ENCODE data around the gene HELZ.

Gene HELZ

GRCh38 chr17:67224736-67225135 is 20.3 kb downstream of the HELZ start:
- Histone ChIP-seq H3K27me3 (ENCODE audit: insufficient read depth, insufficient read length) (no peaks in the 10 kb centered on the region), H3K9ac (ENCODE audit: insufficient read length, low read depth) (no peak overlapping the region), H3K9me3 (ENCODE audit: insufficient read depth, low read length) (0 out of 2 replicates have a peak, but pooled peaks cover 6% of the 10 kb centered on the region), H3K4me1 (ENCODE audit: insufficient read depth, insufficient read length) (no peaks in the 10 kb centered on the region), H3K4me3 (ENCODE audit: insufficient read length, low read depth) (no peak overlapping the region), H3K36me3 (ENCODE audit: insufficient read depth, insufficient read length, low read length) (peaks cover 18% of the 10 kb centered on the region)
- no peak for TF ChIP-seq SUZ12 (IDR thresholded peaks at IDR 0.05; ENCODE audit: extremely low read depth, insufficient read depth, insufficient read length)
- no peak for TF ChIP-seq YY1 (IDR thresholded peaks at IDR 0.05; ENCODE audit: insufficient read depth, insufficient read length)
- no peak for TF ChIP-seq ZNF274 (IDR thresholded peaks at IDR 0.05; ENCODE audit: low read depth, low read length)
- no peak for DNase-seq (ENCODE audit: low read depth, low spot score)

- DNase-seq (ENCODE audit: low read depth, low spot score): no peak
- Histone ChIP-seq H3K9me3 (ENCODE audit: insufficient read depth, low read length) (0 out of 2 replicates have a peak, but pooled peaks cover 6% of the 10 kb centered on the region), H3K36me3 (ENCODE audit: insufficient read depth, insufficient read length, low read length) (peaks cover 15% of the 10 kb centered on the region)
Measured at GRCh38 chr17:67223924-67224323, 21.1 kb downstream of the HELZ start.

GRCh38 chr17:67221062-67221998 is 23.7 kb downstream of the HELZ start:
- Histone ChIP-seq H3K9ac (ENCODE audit: insufficient read length, low read depth) (no peak overlapping the region), H3K4me1 (ENCODE audit: insufficient read depth, insufficient read length) (no peaks in the 10 kb centered on the region), H3K36me3 (ENCODE audit: insufficient read depth, insufficient read length, low read length) (peaks cover 31% of the 10 kb centered on the region), H3K9me3 (ENCODE audit: insufficient read depth, low read length) (0 out of 2 replicates have a peak, but pooled peaks cover 6% of the 10 kb centered on the region), H3K27me3 (ENCODE audit: insufficient read depth, insufficient read length) (no peaks in the 10 kb centered on the region), H3K4me3 (ENCODE audit: insufficient read length, low read depth) (no peak overlapping the region)
- no peak for DNase-seq (ENCODE audit: low read depth, low spot score)
- TF ChIP-seq ZNF274 (IDR thresholded peaks at IDR 0.05; ENCODE audit: low read depth, low read length) (no peak), YY1 (IDR thresholded peaks at IDR 0.05; ENCODE audit: insufficient read depth, insufficient read length) (no peak), SUZ12 (IDR thresholded peaks at IDR 0.05; ENCODE audit: extremely low read depth, insufficient read depth, insufficient read length) (no peak)

More at GRCh38 chr17:67223924-67224323, 21.1 kb downstream of the HELZ start:
- TF ChIP-seq YY1 (IDR thresholded peaks at IDR 0.05; ENCODE audit: insufficient read depth, insufficient read length) (no peak), ZNF274 (IDR thresholded peaks at IDR 0.05; ENCODE audit: low read depth, low read length) (no peak), SUZ12 (IDR thresholded peaks at IDR 0.05; ENCODE audit: extremely low read depth, insufficient read depth, insufficient read length) (no peak)
- H3K9ac ChIP-seq (ENCODE audit: insufficient read length, low read depth): no peak overlapping the region
- no peaks in the 10 kb centered on the region for H3K4me1 ChIP-seq (ENCODE audit: insufficient read depth, insufficient read length)
- H3K4me3 ChIP-seq (ENCODE audit: insufficient read length, low read depth): no peak overlapping the region
- H3K27me3 ChIP-seq (ENCODE audit: insufficient read depth, insufficient read length): no peaks in the 10 kb centered on the region

GRCh38 chr17:67218385-67218950 is 26.5 kb downstream of the HELZ start:
- H3K9ac ChIP-seq (ENCODE audit: insufficient read length, low read depth): no peak overlapping the region
- no peaks in the 10 kb centered on the region for H3K4me1 ChIP-seq (ENCODE audit: insufficient read depth, insufficient read length)
- peaks cover 31% of the 10 kb centered on the region for H3K36me3 ChIP-seq (ENCODE audit: insufficient read depth, insufficient read length, low read length)
- H3K9me3 ChIP-seq (ENCODE audit: insufficient read depth, low read length): no peaks in the 10 kb centered on the region
- TF ChIP-seq SUZ12 (IDR thresholded peaks at IDR 0.05; ENCODE audit: extremely low read depth, insufficient read depth, insufficient read length) (no peak), ZNF274 (IDR thresholded peaks at IDR 0.05; ENCODE audit: low read depth, low read length) (no peak), YY1 (IDR thresholded peaks at IDR 0.05; ENCODE audit: insufficient read depth, insufficient read length) (no peak)
- no peak for DNase-seq (ENCODE audit: low read depth, low spot score)
- no peaks in the 10 kb centered on the region for H3K27me3 ChIP-seq (ENCODE audit: insufficient read depth, insufficient read length)
- H3K4me3 ChIP-seq (ENCODE audit: insufficient read length, low read depth): no peak overlapping the region

- Histone ChIP-seq H3K4me3 (ENCODE audit: insufficient read length, low read depth) (no peak overlapping the region), H3K27me3 (ENCODE audit: insufficient read depth, insufficient read length) (no peaks in the 10 kb centered on the region), H3K4me1 (ENCODE audit: insufficient read depth, insufficient read length) (no peaks in the 10 kb centered on the region), H3K36me3 (ENCODE audit: insufficient read depth, insufficient read length, low read length) (peaks cover 31% of the 10 kb centered on the region), H3K9me3 (ENCODE audit: insufficient read depth, low read length) (no peaks in the 10 kb centered on the region), H3K9ac (ENCODE audit: insufficient read length, low read depth) (no peak overlapping the region)
- no peak for TF ChIP-seq ZNF274 (IDR thresholded peaks at IDR 0.05; ENCODE audit: low read depth, low read length)
- TF ChIP-seq SUZ12 (IDR thresholded peaks at IDR 0.05; ENCODE audit: extremely low read depth, insufficient read depth, insufficient read length): no peak
- no peak for TF ChIP-seq YY1 (IDR thresholded peaks at IDR 0.05; ENCODE audit: insufficient read depth, insufficient read length)
- DNase-seq (ENCODE audit: low read depth, low spot score): no peak
Measured at GRCh38 chr17:67217446-67217845, 27.6 kb downstream of the HELZ start.

- Histone ChIP-seq H3K36me3 (ENCODE audit: insufficient read depth, insufficient read length, low read length) (peaks cover 31% of the 10 kb centered on the region), H3K4me3 (ENCODE audit: insufficient read length, low read depth) (no peak overlapping the region), H3K4me1 (ENCODE audit: insufficient read depth, insufficient read length) (no peaks in the 10 kb centered on the region), H3K27me3 (ENCODE audit: insufficient read depth, insufficient read length) (no peaks in the 10 kb centered on the region), H3K9ac (ENCODE audit: insufficient read length, low read depth) (no peak overlapping the region), H3K9me3 (ENCODE audit: insufficient read depth, low read length) (no peaks in the 10 kb centered on the region)
- no peak for DNase-seq (ENCODE audit: low read depth, low spot score)
- TF ChIP-seq SUZ12 (IDR thresholded peaks at IDR 0.05; ENCODE audit: extremely low read depth, insufficient read depth, insufficient read length): no peak
- TF ChIP-seq YY1 (IDR thresholded peaks at IDR 0.05; ENCODE audit: insufficient read depth, insufficient read length): no peak
- no peak for TF ChIP-seq ZNF274 (IDR thresholded peaks at IDR 0.05; ENCODE audit: low read depth, low read length)
Measured at GRCh38 chr17:67216578-67217320, 28.2 kb downstream of the HELZ start.

All from NT2/D1 (cell line).